DMS53 treated with DMSO at 0.1 percent for 48 hours (cell line): ENCODE results near the gene CYP4F22.
"Not testable (repeated sequence)": the region's sequence is repeated elsewhere in the genome, so short reads cannot be mapped to it uniquely, and the experiment has no call there.

Experiments
- DNase-seq: peaks from one replicate; lab custom pipeline; 2025; ENCODE audit not compliant: unreplicated experiment; lab: John Stamatoyannopoulos, UW

Gene CYP4F22

GRCh38 chr19:15508035-15508710 is at the start of gene CYP4F22:
TSS of gene CYP4F22 (plus strand) at chr19:15508525. CDS start at chr19:15525337, 16,812 bp downstream.
- DNase-seq, result no peak

GRCh38 chr19:15461694-15462093 is 46.6 kb upstream of the CYP4F22 start:
- DNase-seq, result no peak

- no peak for DNase-seq
These were observed 44.4 kb upstream of the CYP4F22 start for GRCh38 chr19:15463861-15464371.

- DNase-seq, result no peak
These were observed 43.6 kb upstream of the CYP4F22 start, which contains the start of gene RASAL3 for GRCh38 chr19:15464394-15465385. TSS of gene RASAL3 (minus strand) at chr19:15464544. CDS start at chr19:15464358, 186 bp downstream.

GRCh38 chr19:15466851-15467733 is 41.2 kb upstream of the CYP4F22 start:
- DNase-seq, result no peak

GRCh38 chr19:15467734-15468214 is 40.6 kb upstream of the CYP4F22 start:
- DNase-seq, result no peak

GRCh38 chr19:15468675-15469512 is 39.4 kb upstream of the CYP4F22 start:
- no peak for DNase-seq

GRCh38 chr19:15469513-15470297 is 38.6 kb upstream of the CYP4F22 start:
- no peak for DNase-seq

- no peak for DNase-seq
These were observed 36.7 kb upstream of the CYP4F22 start for GRCh38 chr19:15471639-15472101.

GRCh38 chr19:15473821-15474220 is 34.5 kb upstream of the CYP4F22 start:
- not testable (repeated sequence) for DNase-seq

GRCh38 chr19:15475169-15475568 is 33.2 kb upstream of the CYP4F22 start:
- no peak for DNase-seq

- no peak for DNase-seq
These were observed 32.7 kb upstream of the CYP4F22 start for GRCh38 chr19:15475611-15476010.

- DNase-seq, result no peak
These were observed 32.0 kb upstream of the CYP4F22 start for GRCh38 chr19:15476325-15476724.

- no peak for DNase-seq
These were observed 28.7 kb upstream of the CYP4F22 start, which contains the start of gene PGLYRP2 for GRCh38 chr19:15479391-15480345. TSS of gene PGLYRP2 (minus strand) at chr19:15479501. CDS start at chr19:15479371, 130 bp downstream.

GRCh38 chr19:15480996-15481395 is 27.3 kb upstream of the CYP4F22 start:
- not testable (repeated sequence) for DNase-seq

GRCh38 chr19:15485768-15486167 is 22.6 kb upstream of the CYP4F22 start:
- DNase-seq, result not testable (repeated sequence)

- no peak for DNase-seq
These were observed 21.3 kb upstream of the CYP4F22 start for GRCh38 chr19:15487038-15487437.
